GM12865 (cell line): ENCODE results near the gene CCDC170.

Experiments
- DNase-seq: peaks from one replicate; pipeline ENCODE4 v3.0.0; 2010; ENCODE audit warnings: low read depth
- H3K4me3 ChIP-seq: 2 replicates; pipeline ENCODE4 v1.5.1; 2011; ENCODE audit warnings: mild to moderate bottlenecking, low read depth, low read length, control low read depth
- TF ChIP-seq, protein P1 (sequence below): IDR thresholded peaks from 2 replicates; pipeline ENCODE4 v1.5.1; 2011; ENCODE audit warnings: low read length, control low read depth, low read depth, inconsistent platforms; ENCODE audit not compliant: insufficient read depth; ENCODE audit errors: missing control alignments

CCDC170 gene

DNA sequence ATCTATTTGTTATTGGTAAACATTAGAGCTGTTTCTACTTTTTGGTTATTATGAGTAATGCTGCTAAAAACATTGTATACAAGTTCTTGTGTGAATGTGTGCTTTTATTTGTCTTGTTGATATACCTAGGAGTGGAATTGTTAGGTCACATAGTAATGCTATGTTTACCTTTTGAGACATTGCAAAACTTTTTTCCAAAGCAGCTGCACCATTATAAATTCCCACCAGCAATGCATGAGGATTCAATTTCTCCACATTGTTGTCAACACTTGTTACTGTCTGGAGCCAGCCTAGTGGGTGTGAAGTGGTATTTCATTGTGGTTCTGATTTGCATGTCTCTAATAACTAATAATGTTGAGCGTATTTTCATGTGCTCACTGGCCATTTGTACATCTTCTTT lies 145.9 kb downstream of the CCDC170 start:
- DNase-seq: no peak
- H3K4me3 ChIP-seq: no peak overlapping the region
- TF ChIP-seq, protein P1, sequence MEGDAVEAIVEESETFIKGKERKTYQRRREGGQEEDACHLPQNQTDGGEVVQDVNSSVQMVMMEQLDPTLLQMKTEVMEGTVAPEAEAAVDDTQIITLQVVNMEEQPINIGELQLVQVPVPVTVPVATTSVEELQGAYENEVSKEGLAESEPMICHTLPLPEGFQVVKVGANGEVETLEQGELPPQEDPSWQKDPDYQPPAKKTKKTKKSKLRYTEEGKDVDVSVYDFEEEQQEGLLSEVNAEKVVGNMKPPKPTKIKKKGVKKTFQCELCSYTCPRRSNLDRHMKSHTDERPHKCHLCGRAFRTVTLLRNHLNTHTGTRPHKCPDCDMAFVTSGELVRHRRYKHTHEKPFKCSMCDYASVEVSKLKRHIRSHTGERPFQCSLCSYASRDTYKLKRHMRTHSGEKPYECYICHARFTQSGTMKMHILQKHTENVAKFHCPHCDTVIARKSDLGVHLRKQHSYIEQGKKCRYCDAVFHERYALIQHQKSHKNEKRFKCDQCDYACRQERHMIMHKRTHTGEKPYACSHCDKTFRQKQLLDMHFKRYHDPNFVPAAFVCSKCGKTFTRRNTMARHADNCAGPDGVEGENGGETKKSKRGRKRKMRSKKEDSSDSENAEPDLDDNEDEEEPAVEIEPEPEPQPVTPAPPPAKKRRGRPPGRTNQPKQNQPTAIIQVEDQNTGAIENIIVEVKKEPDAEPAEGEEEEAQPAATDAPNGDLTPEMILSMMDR: no peak

DNA sequence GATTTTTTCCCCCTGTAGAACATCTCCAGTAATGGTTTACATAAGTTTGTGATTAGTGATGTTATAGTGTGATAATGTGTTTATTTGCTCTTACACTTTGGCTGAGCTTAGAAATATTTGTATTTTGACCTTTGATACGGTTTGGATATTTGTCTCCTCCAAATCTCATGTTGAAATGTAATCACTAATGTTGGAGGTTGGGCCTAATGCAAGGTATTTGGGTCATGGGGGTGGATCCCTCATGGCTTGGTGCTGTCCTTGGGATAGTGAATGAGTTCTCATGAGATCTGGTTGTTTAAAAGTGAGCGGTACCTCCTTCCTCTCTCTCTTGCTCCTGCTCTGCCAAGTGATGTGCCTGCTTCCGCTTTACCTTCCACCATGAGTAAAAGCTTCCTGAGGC lies 147.2 kb downstream of the CCDC170 start:
- TF ChIP-seq, protein P1: no peak
- H3K4me3 ChIP-seq: no peak overlapping the region
- DNase-seq: no peak

DNA sequence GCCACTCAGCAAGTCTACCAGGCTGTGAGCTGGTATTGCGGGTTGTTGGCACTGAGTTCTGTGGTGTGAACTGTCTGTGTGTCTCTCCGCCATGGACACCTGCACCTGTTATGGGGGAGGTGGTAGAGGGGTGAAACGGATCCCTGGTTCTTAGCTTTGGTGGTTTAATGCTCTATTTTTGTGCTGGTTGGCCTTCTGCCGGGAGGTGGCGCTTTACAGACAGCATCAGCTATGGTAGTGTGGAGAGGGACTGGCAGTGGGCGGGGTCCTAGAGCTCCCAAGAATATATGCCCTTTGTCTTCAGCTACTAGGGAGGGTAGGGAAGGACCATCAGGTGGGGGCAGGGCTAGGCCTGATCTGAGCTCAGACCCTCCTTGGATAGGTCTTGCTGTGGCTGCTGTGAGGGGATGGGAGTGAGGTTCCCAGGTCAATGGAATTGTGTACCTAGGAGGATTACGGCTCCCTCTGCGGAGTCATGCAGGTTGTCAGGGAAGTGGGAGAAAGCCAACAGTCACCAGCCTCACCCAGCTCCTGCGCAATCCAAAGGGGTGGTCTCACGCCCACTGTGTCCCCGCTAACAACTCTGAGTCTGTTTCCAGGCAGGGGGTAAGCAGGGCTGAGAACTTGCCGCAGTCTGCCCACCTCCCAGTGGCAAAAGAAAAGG lies 154.3 kb downstream of the CCDC170 start:
- TF ChIP-seq, protein P1: peak; percentile 48
- H3K4me3 ChIP-seq: no peak overlapping the region
- peak; percentile 23 for DNase-seq

DNA sequence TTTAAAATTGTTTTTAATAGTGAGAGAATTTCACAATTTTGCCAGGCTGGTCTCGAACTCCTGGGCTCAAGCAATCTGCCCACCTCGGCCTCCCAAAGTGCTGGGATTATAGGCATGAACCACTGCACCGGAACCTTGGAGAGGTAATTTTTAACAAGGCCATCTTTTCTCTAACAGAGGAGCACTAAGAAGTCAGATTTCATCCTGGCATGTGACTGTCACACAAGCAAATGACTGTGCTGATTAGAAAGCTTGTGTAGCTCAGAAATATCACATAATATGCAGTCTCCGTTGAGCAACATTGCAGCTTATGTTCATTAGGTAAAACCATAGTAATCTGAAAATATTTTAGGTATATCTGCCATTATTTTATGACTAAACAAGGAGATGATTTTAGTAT lies 156.0 kb downstream of the CCDC170 start:
- no peak overlapping the region for H3K4me3 ChIP-seq
- DNase-seq: no peak
- TF ChIP-seq, protein P1: no peak

DNA sequence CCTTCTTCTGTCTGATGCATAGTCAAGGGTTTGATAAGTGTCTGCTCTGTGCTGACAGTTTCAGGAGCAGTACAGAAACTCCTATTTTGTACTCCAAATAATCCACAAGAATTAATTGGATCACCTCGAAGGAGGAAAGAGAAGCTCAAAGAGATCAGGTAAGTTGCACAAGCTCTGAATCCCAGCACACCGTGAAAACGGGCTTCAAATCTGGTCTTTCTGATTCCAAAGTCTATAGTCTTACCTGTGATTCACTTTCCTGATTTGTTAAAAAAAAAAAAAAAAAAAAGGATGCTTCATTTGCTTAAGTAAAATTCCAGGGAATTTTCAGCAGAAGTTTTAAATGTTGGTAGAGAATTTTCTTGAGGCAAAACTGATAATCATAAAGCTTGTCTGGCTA lies 157.8 kb downstream of the CCDC170 start:
- DNase-seq: no peak
- H3K4me3 ChIP-seq: no peak overlapping the region
- TF ChIP-seq, protein P1: no peak

DNA sequence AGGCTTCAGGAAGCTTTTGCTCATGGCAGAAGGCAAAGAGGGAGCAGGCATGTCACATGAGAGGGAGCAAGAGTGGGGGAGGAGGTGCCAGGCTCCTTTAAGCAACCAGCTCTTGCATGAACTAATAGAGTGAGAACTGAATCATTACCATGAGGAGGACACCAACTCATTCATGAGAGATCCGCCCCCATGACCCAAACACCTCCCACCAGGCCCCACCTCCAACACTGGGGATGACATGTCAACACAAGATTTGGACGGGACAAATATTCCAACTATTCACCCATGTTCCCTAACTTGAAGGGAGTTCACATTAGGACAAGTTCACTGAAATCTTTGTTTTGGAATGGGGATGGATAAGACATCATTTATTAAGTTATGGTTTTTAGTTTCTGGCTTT lies 158.5 kb downstream of the CCDC170 start:
- DNase-seq: no peak
- TF ChIP-seq, protein P1: no peak
- H3K4me3 ChIP-seq: no peak overlapping the region

DNA sequence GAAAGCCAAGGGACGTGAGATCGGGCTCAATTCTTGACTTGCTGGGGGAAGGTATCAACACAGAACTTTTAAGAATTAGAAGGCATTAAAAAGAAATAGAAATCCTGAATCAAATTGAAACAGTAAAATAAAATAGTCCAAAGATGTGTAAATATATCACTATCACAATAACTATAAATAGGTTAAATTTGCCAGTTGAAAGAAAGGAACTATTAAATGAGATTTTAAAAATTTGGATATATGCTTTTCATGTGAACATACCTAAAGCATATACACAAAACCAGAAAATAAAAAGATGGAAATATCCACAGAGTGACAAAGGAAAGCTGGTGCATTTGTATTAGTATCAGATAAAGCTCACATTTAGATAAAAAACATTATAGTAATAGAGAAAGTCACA lies 161.3 kb downstream of the CCDC170 start:
- DNase-seq: no peak
- TF ChIP-seq, protein P1: no peak
- no peak overlapping the region for H3K4me3 ChIP-seq
